Ecto neural progenitor cell (in vitro differentiated cells): ENCODE data around the gene FZD1.
"Not testable (repeated sequence)": the region's sequence is repeated elsewhere in the genome, so short reads cannot be mapped to it uniquely, and the experiment has no call there.

Source experiments
- DNase-seq: peaks from one replicate; pipeline ENCODE4 v3.0.0-alpha.2; 2018; ENCODE audit warnings: low spot score

The FZD1 gene

DNA sequence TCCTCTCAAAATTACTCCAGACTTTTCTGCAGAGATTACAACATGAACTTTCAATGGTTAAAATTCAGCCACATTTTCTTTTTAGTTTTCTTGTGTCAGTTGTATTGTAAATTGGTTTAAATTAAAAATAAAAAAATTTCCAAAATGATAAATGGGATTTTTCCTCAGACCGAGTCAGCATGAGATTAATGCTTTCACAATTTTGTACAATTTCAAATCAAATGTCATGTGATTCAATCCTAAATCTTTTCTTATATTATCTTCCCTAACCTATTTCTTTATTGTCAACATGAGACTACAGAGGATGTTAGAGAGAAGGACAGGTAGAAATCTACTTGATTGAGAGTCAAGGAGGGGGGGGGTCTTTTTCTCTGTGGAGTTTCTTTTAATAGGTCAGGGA lies 33.7 kb downstream of the FZD1 start:
- no peak for DNase-seq

DNA sequence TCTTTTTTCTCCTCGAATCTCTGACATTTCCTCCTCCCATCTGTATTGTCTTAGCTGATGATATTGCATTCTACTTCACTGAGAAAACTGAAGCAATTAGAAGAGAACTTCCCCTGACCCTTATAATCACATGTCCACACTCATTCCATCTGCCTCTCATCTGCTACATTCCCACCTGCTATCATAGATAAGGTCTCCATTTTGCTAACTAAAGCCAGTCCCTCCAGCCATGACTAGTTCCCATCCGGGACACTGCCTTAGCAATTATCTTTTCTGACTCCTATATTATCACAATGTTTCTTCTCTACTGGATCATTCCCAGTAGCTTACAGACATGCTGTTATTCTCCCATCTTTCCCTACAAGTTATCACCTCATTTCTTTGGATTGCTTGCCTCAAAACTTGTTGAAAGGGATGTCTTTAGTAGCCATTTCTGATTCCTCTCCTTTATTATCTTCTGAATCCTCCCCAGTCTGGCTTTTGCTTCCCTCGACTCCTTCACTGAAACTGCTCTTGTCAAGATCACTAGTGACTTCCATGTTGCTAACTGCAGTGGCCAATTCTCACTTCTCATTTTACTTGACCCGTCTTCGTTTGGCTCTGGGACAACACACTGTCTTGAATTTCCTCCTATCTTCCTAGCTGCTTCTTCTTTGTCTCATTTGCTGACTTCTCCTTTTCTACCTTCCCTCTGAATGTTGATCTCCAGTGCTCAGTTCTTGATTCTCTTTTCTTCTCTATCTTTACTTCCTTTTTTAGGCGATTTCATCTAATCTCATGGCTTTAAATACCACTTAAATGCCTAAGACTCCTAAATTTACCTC lies 35.9 kb downstream of the FZD1 start:
- no peak for DNase-seq

DNA sequence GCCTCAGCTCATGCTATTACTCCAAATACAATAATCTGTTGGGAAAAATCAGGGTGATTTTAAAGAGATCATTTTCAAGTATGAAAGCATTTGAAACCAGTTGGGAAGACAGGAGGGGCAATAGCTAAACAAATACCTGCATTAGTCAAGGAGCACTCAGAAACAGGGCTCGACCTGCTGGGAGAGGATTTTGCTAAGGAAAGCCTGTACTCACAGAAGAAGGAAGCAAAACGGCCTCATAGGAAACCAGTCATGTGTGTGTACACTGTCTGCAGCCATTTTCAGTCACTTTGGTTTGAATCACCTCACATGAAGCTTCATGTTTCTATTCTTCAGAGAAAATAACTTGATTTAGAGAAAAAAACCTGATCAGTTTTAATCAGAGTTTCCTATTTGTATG lies 38.6 kb downstream of the FZD1 start:
- DNase-seq: no peak

DNA sequence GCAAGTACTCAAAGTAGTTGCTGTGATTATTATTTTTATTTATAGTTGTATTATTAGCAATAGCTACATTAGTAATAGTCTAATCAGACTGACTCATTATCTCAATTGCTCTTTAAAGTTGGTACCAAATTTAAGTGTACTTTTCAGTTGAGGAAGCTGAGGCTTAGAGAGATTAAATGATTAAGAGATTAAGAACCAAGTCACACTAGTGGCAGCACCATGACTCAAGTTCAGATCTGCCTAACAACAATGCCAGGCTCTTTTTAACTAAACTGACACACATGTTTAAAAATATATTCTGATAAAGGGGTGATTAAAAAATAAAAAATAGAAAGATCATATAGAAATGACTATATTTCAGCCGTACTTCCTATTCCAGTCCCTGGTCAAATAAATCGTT lies 42.0 kb downstream of the FZD1 start:
- no peak for DNase-seq

DNA sequence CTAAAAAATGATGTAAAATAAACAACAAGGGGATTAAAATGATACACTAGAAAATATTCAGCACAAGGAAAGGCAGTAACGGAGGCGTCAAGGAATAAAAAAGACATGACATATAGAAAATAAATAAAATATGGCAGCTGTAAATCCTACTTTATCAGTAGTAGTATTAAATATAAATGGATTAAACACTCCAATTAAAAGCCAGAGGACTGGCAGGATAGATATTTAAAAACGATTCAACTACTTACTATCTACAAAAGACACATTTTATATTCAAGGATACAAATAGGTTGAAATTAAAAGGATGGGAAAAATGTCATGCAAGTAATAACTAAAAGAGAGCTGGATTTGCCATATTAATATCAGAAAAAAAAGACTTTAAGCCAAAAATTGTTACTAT lies 43.2 kb downstream of the FZD1 start:
- no peak for DNase-seq

DNA sequence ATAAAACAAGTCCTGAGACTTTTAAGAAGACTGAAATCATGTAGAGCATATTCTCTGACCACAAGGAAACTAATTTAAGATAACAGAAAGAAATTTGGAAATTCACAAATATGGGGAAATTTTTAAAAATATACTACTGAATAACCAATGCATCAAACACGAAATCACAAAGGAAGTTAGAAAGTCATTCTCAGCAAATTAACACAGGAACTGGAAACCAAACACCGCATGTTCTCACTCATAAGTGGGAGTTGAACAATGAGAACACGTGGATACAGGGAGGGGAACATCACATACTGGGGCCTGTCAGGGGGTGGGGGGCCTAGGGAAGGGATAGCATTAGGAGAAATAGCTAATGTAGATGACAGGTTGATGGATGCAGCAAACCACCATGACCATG lies 44.0 kb downstream of the FZD1 start:
- not testable (repeated sequence) for DNase-seq

DNA sequence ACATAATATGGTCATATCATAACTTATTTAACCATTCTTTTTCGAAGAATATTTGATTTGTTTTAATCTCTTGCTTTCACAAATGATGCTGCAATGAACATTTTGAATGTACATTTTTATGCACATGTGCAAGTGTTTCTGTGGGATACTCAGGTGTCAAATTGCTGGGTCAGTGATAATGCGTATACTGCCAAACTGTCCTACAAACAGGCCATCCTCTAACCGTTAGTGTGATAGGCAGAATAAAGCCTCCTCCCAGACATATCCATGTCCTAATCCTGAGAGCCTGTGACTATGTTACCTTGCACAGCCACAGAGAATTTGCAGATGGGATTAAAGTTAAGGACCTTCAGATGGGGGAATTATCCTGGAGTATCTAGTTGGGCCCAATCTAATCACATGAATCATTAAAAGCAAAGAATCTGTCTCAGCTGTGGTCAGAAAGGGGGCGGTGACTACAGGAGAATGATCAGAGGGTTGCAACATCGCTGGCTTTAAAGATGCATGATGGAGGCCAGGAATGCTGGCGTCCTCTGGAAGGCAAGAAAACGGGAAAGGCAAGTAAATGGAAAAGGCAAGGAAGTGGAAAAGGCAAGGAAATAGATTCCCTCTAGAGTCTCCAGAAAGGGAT lies 46.7 kb downstream of the FZD1 start:
- no peak for DNase-seq

DNA sequence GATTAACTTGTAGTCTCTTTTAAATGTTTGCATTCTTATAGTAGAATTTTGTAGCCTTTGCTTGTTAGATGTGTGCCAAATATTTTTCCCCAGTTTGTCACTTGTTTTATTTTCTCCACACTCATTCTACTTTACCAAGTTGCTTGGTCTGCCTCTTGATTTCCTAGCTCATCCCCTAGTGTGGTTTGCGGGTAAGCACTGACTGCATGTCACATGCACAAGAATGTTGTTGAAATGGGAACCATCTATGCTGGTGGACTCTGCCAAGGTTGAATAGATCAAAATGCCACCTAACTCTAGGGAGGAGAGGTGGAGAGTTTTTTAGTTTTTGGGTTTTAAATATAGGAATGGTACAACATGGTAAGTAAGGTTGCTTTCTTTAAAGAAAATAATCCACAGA lies 47.6 kb downstream of the FZD1 start:
- no peak for DNase-seq

DNA sequence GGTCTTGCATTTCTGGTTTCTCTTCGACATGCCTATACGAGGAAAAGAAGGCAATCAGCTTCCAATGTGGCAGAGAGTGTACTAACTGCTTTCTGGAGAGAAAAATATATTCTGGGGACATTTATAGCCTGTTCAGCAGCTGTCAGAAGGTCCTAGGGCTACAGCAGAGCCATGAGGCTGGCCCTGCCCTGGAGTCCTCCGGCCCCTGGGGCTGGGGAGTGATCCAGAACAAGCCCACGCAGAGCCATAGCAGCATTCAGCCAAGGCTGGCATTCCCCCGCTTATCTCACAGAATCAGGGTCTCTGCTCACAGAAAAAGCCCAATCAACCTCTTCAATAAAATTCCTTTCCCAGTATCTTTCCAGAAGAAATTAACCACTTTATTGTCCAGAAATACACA lies 48.9 kb downstream of the FZD1 start:
- no peak for DNase-seq

DNA sequence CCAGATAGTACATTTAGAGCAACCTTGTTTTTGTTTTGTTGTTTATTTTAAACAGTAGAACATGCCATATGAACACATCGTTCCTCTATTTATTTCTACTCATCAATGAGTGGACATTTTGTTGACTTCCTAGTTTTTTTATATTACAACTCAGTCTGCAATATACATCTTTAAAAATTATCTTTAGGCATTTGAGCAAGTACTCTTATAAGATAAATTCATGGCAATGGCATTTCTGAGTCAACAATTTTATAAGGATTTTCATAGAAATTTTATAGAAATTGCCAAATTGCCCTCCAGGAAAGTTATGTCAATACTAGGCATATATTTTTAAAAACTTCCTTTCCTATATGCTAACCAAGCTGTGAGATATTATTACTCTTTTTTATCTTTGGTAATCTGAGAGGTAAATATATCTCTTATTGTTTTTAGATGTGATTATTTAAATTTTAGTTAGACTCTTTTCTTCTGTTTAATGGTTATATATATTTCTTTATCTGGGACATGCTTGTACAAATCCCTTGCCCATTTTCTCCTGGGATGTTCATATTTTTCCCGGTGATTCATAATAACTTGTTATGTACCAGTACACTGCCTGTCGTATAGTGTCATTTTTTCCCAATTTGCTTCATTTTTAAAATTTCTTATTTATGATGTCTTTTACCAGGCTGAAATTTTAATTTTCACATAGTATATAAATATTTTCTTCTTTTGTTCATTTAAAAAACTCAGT lies 50.5 kb downstream of the FZD1 start:
- no peak for DNase-seq

DNA sequence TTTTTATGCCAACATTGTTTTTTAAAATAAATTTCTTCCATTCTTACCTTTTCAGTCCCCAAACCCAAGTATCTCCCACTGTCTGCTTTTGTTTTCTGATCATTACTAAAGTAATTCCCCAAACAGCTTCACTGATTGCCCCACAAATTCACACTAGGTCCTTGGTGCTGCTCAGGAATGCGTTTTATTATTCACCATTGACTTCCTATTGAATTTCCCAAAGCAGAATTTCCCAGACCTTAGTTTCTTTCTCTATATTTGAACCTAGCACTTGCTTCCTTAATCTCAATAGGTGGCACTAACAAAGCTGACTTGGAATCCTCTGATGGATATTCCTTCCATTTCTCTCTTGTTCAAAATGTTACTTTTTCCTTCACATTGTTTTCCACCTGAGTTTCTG lies 52.2 kb downstream of the FZD1 start:
- DNase-seq: no peak

DNA sequence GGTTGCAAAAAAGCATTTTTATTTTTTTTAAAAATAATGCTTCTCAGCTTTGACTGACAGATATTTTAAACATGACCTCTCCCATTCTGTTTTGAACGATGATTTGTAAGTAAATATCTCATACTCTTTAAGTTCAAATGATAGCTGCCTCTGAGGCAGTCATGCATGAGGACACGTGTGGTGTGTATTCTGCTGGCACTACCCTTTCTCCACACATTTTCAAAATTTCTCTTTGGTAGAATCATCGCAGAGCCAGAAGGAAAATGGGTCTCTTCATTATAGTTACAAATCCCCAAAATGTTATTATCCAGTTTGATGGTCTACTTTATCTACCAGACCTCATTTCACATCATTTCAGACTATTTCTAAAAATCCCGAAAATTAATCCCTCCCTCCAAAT lies 55.1 kb downstream of the FZD1 start:
- no peak for DNase-seq

DNA sequence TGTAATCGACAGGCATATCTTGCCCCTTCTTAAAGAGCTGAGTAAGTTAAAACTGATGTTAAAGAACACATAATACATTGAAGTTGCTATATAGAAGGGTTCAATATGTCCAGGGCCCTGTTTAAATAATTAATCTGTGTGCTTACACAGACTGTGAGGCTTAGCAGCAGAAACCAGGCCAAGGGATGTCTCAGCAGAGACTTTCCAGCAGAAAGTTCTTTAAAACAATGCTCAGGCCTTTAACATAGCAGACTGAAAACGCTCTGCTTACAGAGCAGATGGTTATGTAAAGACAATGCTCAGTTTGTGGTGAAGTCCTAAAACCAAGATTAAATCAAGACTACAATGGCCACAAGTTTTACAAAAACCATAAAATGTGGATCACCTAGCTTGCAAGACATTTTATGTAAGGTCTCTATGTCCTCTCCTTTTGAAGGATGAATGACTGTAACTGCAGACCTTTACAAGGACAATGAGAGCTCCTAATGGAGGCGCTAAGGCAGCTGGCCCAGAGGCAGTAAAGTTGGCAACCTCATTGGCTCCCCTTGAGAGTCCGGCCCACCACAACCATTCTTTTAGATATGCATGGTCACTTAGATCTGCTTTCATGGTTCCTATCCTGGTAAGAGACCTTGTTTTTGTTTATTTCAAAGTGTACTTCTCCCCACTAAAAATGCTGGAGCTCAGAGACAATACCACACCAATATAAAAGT lies 56.3 kb downstream of the FZD1 start:
- DNase-seq: no peak
